GM18519 (cell line): Measurements from ENCODE around the gene CSMD2.

Experiments used
- ATAC-seq: cut with Tn5 transposase; IDR thresholded peaks from one replicate; pipeline ENCODE4 v1.9.1; 2021; ENCODE audit warnings: mild to moderate bottlenecking, moderate library complexity; ENCODE audit not compliant: unreplicated experiment, low FRiP score

Gene CSMD2

GRCh38 chr1:33630686-33631085 lies 534.3 kb downstream of the CSMD2 start:
- ATAC-seq: no peak

GRCh38 chr1:33626801-33627200 lies 538.2 kb downstream of the CSMD2 start:
- no peak for ATAC-seq

DNA sequence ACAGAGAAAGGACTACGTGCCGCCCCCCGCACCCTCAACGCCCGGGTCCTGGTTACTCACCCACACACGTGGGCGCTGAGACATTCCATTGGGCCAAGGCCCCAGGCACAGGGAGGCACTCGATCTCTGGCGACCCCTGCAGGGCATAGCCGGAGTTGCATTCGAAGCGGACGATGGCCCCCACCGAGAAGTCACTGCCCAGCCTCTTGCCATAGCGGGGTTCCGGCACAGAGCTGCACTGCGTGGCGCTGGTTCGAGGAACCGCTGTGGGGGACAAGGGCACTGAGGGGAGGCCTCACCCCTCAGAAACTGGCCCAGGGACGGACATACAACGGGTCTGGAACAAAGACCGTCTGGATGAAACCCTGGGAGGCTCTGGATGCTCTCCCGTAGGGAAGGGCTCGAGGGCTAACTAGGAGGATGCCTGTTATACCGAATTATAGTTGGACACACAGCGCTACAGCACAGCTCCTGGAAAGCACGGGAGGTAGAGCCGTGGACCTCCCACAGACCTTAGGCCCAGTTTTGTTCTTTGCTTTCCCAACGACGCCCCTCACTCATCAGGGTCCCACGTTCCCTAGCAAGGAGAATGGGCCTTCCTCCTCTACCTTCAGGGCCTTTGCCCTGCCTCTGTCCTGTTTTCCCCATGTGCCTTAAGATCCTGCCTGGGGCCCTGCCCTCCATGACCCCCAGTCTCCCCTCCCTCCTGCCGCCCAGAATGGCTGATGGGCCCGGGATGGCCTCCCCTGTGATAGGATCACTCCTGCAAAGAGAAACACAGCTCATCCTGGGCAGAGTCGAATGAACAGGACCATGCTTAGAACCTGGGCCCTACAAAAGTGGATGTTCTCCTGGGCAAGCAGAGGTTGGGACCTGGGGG lies 539.8 kb downstream of the CSMD2 start:
- no peak for ATAC-seq

GRCh38 chr1:33624261-33624990 lies 540.6 kb downstream of the CSMD2 start:
- ATAC-seq: no peak

DNA sequence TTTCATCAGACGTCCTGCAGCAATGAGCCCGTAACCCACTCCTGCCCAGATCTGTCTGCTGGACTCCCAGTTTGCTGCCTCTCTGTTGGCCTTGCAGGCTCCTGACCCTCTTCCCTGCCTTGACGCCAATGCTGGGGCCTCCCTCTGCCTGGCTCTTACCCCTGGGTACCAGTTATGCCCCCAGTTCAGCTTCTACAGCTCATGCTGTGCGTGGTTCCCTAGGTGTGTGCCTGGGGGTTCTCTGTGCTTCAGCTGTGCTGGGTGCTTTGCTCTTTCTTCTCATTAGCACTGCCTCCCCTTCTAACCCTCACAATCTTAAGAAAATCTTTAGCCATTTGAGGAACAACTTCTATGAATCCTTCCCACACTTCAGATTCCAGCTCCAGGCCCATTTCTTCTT lies 541.2 kb downstream of the CSMD2 start:
- no peak for ATAC-seq

GRCh38 chr1:33622757-33623156 lies 542.3 kb downstream of the CSMD2 start:
- ATAC-seq: no peak

DNA sequence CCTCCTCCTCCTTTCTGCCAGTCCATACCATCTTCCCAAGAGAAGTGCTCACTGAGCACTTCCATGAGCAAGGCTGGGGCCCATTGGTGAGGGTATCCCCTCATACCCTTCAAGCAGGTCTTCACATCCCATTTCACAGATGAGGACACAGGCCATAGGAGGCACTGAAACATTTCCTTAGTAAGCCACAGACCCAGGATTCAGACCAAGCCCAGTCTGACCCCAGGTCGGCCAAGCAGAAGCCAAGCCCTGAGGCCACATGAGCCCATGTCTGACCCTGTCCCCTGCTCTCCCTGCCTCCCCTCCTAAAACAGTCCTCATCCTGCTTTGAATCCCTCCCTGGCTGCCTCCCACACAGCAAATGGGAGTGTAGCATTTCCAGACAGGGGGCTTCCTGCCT lies 546.4 kb downstream of the CSMD2 start:
- no peak for ATAC-seq

DNA sequence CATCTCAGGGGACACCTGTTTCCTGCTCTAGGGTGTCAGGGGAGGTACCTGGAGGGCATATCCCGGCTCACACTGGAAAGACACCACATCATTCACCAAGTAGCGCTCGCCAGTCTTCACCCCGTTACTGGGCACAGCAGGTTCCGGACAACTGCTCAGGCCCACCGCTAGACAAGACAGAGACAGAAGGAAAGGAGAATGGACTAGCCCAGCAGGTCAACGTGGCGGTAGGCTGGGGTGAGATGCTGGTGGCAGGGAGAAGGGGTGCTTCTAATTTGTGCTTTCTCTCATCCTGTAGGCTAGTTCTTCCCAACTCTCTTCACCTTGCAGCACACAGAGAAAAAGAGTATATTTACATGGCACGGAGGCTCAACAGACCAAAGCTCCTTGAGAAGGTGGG lies 547.6 kb downstream of the CSMD2 start:
- ATAC-seq: no peak

DNA sequence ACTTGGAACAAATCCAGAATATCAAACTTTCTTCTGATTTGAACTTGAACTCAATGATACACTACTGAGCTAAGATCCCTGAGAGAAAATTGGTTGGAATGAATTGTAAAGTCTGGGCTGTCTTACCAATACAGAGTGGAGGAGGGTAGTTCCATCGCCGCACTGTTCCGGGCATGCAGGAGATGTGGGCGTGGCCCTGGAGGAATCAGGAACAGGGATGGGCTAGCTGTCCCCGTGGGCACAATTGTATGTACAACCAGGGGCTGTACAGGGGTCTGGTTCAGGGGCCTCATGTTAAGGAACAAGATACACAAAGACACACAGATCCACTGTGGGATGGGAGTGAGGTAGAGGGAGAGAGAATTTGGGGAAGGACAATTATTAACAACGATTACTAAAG lies 548.2 kb downstream of the CSMD2 start:
- no peak for ATAC-seq

DNA sequence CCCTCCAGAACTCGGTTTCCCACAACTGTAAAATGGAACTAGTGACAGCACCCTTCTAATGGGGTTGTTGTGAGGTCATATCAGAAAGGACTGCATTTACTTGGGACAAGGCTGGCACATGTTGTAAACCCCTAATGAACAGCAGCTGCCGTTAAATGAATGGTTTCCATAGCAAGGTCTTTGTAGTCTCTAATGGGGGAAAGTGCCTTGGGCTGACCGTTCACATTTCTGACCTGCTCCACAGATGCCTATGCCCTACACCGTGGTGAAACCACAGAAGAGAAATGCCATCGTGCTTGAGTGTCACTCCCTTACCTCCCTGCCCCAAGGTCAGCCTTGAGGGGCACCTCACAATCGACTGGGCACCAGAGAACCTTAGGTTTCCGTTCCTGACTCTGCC lies 549.5 kb downstream of the CSMD2 start:
- ATAC-seq: no peak

DNA sequence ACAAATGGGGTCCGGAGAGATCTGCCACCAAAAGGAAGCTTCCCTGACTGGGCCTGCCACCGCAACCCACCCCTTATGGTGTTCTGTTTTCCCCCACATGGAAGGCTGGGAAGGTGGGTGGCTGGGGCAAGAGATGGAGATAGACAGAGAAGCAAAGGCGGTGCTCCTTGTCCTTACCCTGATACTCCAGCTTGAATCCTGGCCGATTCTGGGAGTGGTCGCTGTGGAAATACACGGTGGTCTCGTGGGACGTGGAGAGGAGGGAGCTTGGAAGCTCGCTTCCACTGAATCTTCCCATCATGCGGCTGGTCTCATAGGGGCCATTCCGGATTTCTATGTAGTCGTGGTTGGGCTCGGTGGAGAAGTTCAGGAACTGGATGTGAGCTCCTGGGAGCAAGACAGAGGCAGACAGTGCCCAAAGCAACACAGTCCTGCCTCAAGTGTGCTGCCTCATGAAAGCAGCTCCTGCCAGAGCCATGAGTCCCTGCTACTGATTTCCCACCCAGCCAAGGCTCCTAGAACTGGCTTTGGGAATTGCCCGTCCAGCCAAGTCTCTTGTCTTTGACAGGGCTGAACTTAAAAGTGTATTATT lies 554.1 kb downstream of the CSMD2 start:
- ATAC-seq: no peak

DNA sequence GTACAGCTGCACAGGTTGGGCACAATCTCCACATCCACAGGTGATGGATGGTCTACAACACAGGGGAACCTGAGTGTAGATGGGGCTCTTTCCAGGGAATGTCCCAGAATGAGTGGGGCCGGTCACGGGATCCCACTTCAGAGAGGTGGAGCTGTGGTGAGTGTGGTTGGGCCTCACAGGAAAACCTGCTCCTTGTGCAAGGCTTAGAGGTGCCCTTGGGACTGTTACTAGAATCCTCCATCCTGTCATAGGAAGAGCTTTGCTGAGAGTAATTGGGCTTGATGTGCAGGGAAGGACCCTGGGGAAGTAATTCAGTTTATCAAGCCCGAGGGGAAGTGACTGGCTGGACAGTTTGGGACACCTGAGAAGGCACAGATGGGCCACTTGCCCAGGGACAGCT lies 554.6 kb downstream of the CSMD2 start:
- ATAC-seq: no peak

GRCh38 chr1:33609739-33610138 lies 555.3 kb downstream of the CSMD2 start:
- ATAC-seq: no peak

- ATAC-seq: no peak
Observed at GRCh38 chr1:33608825-33609400, 556.1 kb downstream of the CSMD2 start.

DNA sequence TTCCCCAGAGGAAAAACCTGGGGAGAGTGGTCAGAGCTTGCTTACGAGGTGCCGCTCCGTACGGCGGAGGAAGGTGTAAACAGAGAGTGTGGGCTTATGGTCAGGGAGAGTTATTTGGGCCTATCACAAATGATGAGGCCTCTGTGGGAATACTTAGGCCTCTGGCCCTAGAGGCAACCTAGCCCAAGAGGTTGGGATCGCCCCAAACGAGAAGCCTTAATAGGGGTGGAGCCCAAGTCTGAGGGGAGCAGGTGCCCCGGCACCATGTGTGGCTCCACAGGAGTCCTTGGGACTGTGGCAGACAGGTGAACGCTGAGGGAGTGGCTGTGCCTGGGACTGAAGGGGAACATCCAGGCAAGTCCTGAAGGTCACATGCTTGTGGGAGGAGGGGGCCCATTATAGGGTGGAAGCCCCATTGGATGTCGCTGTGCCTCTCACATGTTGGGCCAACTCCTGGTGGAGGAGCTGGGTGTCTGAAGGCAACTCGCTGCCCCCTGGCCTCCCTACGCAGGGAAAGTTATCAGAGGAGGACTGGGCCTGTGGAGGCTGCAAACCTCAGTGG lies 557.5 kb downstream of the CSMD2 start:
- ATAC-seq: no peak

GRCh38 chr1:33606272-33606671 lies 558.8 kb downstream of the CSMD2 start:
- no peak for ATAC-seq

DNA sequence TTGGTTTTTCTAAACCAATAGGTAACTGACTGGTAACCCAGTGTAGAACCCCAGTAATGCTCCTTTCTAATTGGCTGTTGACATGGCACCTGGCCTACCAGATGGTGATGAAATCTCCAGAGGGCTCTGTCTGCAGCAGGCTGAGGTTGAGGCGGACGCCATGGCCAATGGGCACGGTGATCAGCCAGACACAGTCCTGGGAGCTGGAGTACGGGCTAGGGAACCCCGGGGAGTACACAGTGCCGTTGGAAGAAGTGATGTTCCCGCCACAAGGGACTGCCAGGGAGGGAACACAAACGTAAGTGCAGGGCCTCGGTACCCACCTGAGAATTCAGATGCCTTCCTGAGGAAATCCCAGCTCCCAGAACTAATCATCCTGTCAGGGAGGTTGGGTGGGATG lies 562.8 kb downstream of the CSMD2 start:
- no peak for ATAC-seq

DNA sequence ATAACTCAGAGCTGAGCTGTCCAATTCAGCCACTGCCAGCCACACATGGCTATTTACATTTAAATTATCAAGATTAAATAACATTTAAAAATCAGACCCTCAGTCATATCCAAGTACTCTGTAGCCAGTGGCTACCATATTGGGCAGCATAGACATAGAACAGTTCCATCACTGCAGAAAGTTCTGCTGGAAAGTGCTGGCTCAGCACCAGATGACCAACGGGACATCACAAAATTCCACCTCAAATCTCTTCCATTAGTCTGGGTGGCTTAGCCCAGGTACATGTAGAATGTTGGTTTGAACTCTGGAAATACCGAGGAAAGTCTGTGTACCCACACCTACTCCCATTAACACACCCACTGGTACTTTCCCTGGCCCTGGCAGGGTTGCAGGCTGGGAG lies 563.3 kb downstream of the CSMD2 start:
- no peak for ATAC-seq

- no peak for ATAC-seq
Observed at GRCh38 chr1:33599516-33600115, 565.4 kb downstream of the CSMD2 start.

GRCh38 chr1:33588726-33589125 lies 576.3 kb downstream of the CSMD2 start:
- ATAC-seq: no peak
